B cell (primary cell): Measurements from ENCODE around the gene ADH1B. TPM values are rescaled to one million over a fixed set of nuclear protein-coding genes. Genes with fewer than 3 reads are reported as not detected.

Source experiments
- ATAC-seq: fragments of 200-7000 bp; cut with Tn5 transposase; one replicate; pipeline ENCODE4 v1.10.0; 2021; ENCODE audit warnings: low read depth, mild to moderate bottlenecking, moderate number of reproducible peaks, moderate library complexity
- CTCF ChIA-PET: fragments of 350-600 bp; sonication (Branson Sonifier 250); formaldehyde crosslinking; loops from one replicate; lab custom pipeline; 2021; ENCODE audit warnings: antibody characterized with exemption, inconsistent platforms; lab: Charles Lee
- POLR2A ChIA-PET: fragments of 350-600 bp; sonication (Branson Sonifier 250); formaldehyde crosslinking; loops from one replicate; lab custom pipeline; 2021; ENCODE audit warnings: antibody characterized with exemption; lab: Charles Lee
- DNase-seq: peaks from one replicate; pipeline ENCODE4 v3.0.0; 2013
- H2AFZ ChIP-seq: 2 replicates; pipeline ENCODE4 v1.6.1; 2012; ENCODE audit warnings: mild to moderate bottlenecking, low read depth, low read length; ENCODE audit not compliant: insufficient read depth, poor library complexity, severe bottlenecking
- H3K27ac ChIP-seq, 2 donors: 1 replicate in 1 of 2; 2 replicates in 1 of 2; pipeline ENCODE4 v1.5.1; 2012 to 2013; ENCODE audit warnings: low read length in 2 of 2, mild to moderate bottlenecking in 2 of 2, moderate library complexity in 1 of 2
- H3K27me3 ChIP-seq, 4 experiments: fragments of 200-600 bp in 1 of 4; sonication (generic) in 1 of 4; replicated peaks in 1 of 4; 1 replicate in 2 of 4; 2 replicates in 2 of 4; pipeline versions ENCODE4 v1.6.1 to v1.7.0; 2013 to 2016; ENCODE audit warnings: low read length in 3 of 4, mild to moderate bottlenecking in 2 of 4, mixed read lengths in 1 of 4, moderate library complexity in 1 of 4; ENCODE audit not compliant: insufficient read depth in 4 of 4, control insufficient read depth in 3 of 4; ENCODE audit errors: control extremely low read depth in 1 of 4
- H3K36me3 ChIP-seq, 2 experiments: replicated peaks in 1 of 2; 1 replicate in 1 of 2; 2 replicates in 1 of 2; pipeline versions ENCODE4 v1.6.1 to v1.7.1; 2013; ENCODE audit warnings: low read length in 1 of 2; ENCODE audit not compliant: insufficient read depth in 2 of 2, control insufficient read depth in 1 of 2; ENCODE audit errors: control extremely low read depth in 1 of 2, extremely low read depth in 1 of 2
- H3K4me1 ChIP-seq, 2 donors: fragments of 200-600 bp in 1 of 2; sonication (generic) in 1 of 2; 1 replicate in 1 of 2; 2 replicates in 1 of 2; pipeline versions ENCODE4 v1.5.1 to v1.6.1; 2013 to 2017; ENCODE audit warnings: low read length in 2 of 2; ENCODE audit not compliant: control insufficient read depth in 2 of 2, insufficient read depth in 2 of 2
- H3K4me2 ChIP-seq: replicated peaks from 2 replicates; pipeline ENCODE3; 2012; ENCODE audit warnings: mild to moderate bottlenecking, low read depth, low read length; ENCODE audit not compliant: poor library complexity, severe bottlenecking
- H3K4me3 ChIP-seq, 5 experiments: fragments of 200-600 bp in 1 of 5; sonication (generic) in 1 of 5; 1 replicate in 3 of 5; 2 replicates in 2 of 5; pipeline versions ENCODE4 v1.5.1 to v1.7.0; 2011 to 2016; ENCODE audit warnings: low read length in 4 of 5, mild to moderate bottlenecking in 4 of 5, low read depth in 2 of 5, control low read depth in 1 of 5, moderate library complexity in 1 of 5; ENCODE audit not compliant: insufficient read depth in 1 of 5; ENCODE audit errors: control extremely low read depth in 1 of 5, extremely low read depth in 1 of 5
- H3K79me2 ChIP-seq: fragments of 200-600 bp; sonication (generic); one replicate; pipeline ENCODE4 v1.6.0; 2016; ENCODE audit warnings: low read length; ENCODE audit not compliant: control insufficient read depth, insufficient read depth
- H3K9ac ChIP-seq: fragments of 200-600 bp; sonication (generic); 2 replicates; pipeline ENCODE4 v1.6.1; 2017; ENCODE audit warnings: mild to moderate bottlenecking, low read length, moderate library complexity
- H3K9me3 ChIP-seq, 3 donors: one replicate each; pipeline versions ENCODE4 v1.6.1 to v1.7.1; 2013; ENCODE audit warnings: low read length in 2 of 3; ENCODE audit not compliant: control insufficient read depth in 2 of 3, insufficient read depth in 1 of 3; ENCODE audit errors: control extremely low read depth in 1 of 3
- H4K20me1 ChIP-seq: 2 replicates; pipeline ENCODE4 v1.6.0; 2012; ENCODE audit warnings: mild to moderate bottlenecking, low read length; ENCODE audit not compliant: insufficient read depth, control insufficient read depth, poor library complexity, severe bottlenecking
- H3K27ac Mint-ChIP-seq: one replicate; pipeline ENCODE4 v1.8.0; 2021; ENCODE audit warnings: mixed read lengths
- H3K27me3 Mint-ChIP-seq: one replicate; pipeline ENCODE4 v1.8.0; 2021; ENCODE audit warnings: mixed read lengths
- H3K4me1 Mint-ChIP-seq: one replicate; pipeline ENCODE4 v1.8.0; 2021; ENCODE audit warnings: mixed read lengths
- H3K4me3 Mint-ChIP-seq: one replicate; pipeline ENCODE4 v1.8.0; 2021; ENCODE audit warnings: mixed read lengths
- H3K9me3 Mint-ChIP-seq: one replicate; pipeline ENCODE4 v1.8.0; 2022; ENCODE audit warnings: mixed read lengths; ENCODE audit not compliant: insufficient read depth
- CTCF ChIP-seq: fragments of 200-600 bp; IDR thresholded peaks from one replicate; pipeline ENCODE4 v1.8.0; 2022; ENCODE audit warnings: antibody characterized with exemption, mild to moderate bottlenecking
- EZH2 ChIP-seq: IDR thresholded peaks from 2 replicates; pipeline ENCODE4 v1.6.1; 2012; ENCODE audit warnings: borderline replicate concordance, low read depth, mild to moderate bottlenecking, moderate library complexity, low read length; ENCODE audit not compliant: insufficient read depth, poor library complexity, severe bottlenecking
- WGBS: methylation state at CpG from one replicate; pipeline ENCODE4 v1.1.5; 2013; ENCODE audit warnings: missing lambda C conversion rate; ENCODE audit not compliant: insufficient coverage; 5-methylcytosine and 5-hydroxymethylcytosine counted together
- intact Hi-C: fragments of 100-400 bp; cut with micrococcal nuclease; formaldehyde crosslinking; loops from one replicate; pipeline ENCODE4 v1.10.0; 2022
- polyA plus RNA-seq: library from polyadenylated mRNA; depleted of rRNA; stranded (reverse); fragments of >200 nt; gene quantifications from 2 replicates; pipeline ENCODE4 v1.2.3, GENCODE V29; 2012
- total RNA-seq, 2 donors: library from RNA; stranded (reverse); fragments of 120-200 nt in 1 of 2; gene quantifications; 1 replicate in 1 of 2; 2 replicates in 1 of 2; pipeline versions ENCODE4 v1.2.3 to v1.2.4, GENCODE V29; 2013 to 2022

The ADH1B gene
- total and polyA plus RNA-seq, 2 donors (not counting 1 experiment from before 2014, with no cell fraction given): not detected

- intact Hi-C loops: no loop called here
- no peaks in the 10 kb centered on the region for H3K4me1 ChIP-seq
- 88% methylated on average over 1 of the region's 2 CpGs for WGBS
- no peak for TF ChIP-seq CTCF
- TF ChIP-seq EZH2: no peak
- Mint-ChIP-seq H3K27ac (no peak overlapping the region), H3K27me3 (no peaks in the 10 kb centered on the region), H3K4me1 (no peaks in the 10 kb centered on the region), H3K4me3 (no peak overlapping the region), H3K9me3 (no peaks in the 10 kb centered on the region)
- ChIA-PET CTCF (no interaction called here), POLR2A (no interaction called here)
- no peak overlapping the region for H3K4me3 ChIP-seq
- no peaks in the 10 kb centered on the region for H3K27me3 ChIP-seq
- no peak overlapping the region for H3K27ac ChIP-seq
- no peak overlapping the region for H3K4me2 ChIP-seq
- no peak for ATAC-seq
- H3K79me2 ChIP-seq: no peaks in the 10 kb centered on the region
- DNase-seq: no peak
- no peaks in the 10 kb centered on the region for H4K20me1 ChIP-seq
- H3K36me3 ChIP-seq: no peaks in the 10 kb centered on the region
- H2AFZ ChIP-seq: no peak overlapping the region
- peaks cover 0 to 3% (median 0%) of the 10 kb centered on the region in 3 donors for H3K9me3 ChIP-seq
- no peak overlapping the region for H3K9ac ChIP-seq
Measured at GRCh38 chr4:99273704-99274103, 47.5 kb downstream of the ADH1B start.

GRCh38 chr4:99264927-99265326, 56.3 kb downstream of the ADH1B start:
- no peak overlapping the region for H3K9ac ChIP-seq
- no peaks in the 10 kb centered on the region for H3K4me1 ChIP-seq
- intact Hi-C loops: no loop called here
- H3K4me3 ChIP-seq: no peak overlapping the region
- ChIA-PET POLR2A (no interaction called here), CTCF (no interaction called here)
- no peak overlapping the region for H3K4me2 ChIP-seq
- no peaks in the 10 kb centered on the region for H3K36me3 ChIP-seq
- peaks cover 0 to 11% (median 1%) of the 10 kb centered on the region in 3 donors for H3K9me3 ChIP-seq
- no peak overlapping the region for H3K27ac Mint-ChIP-seq
- no peak for DNase-seq
- no peak overlapping the region for H3K27ac ChIP-seq
- no peaks in the 10 kb centered on the region for H3K4me1 Mint-ChIP-seq
- no peaks in the 10 kb centered on the region for H4K20me1 ChIP-seq
- no peaks in the 10 kb centered on the region for H3K27me3 Mint-ChIP-seq
- H2AFZ ChIP-seq: no peak overlapping the region
- peaks cover 4% of the 10 kb centered on the region for H3K9me3 Mint-ChIP-seq
- ATAC-seq: no peak
- no peaks in the 10 kb centered on the region for H3K79me2 ChIP-seq
- H3K4me3 Mint-ChIP-seq: no peak overlapping the region
- no peak for TF ChIP-seq EZH2
- no peak for TF ChIP-seq CTCF
- H3K27me3 ChIP-seq: no peaks in the 10 kb centered on the region

Other genes starting within 250 kb of the ADH1B start
- 59.2 and 65.6 TPM in 2 replicates for gene ADH5, start 232.6 kb downstream of the ADH1B start, total RNA-seq
- gene ADH5, start 232.6 kb downstream of the ADH1B start, polyA plus RNA-seq: 23.9 and 32.7 TPM in 2 replicates
- not detected in 2 replicates for gene ADH4, start 177.1 kb downstream of the ADH1B start, total RNA-seq
- gene ADH4, start 177.1 kb downstream of the ADH1B start, polyA plus RNA-seq: not detected in 2 replicates
- gene ADH6, start 102.2 kb downstream of the ADH1B start, total RNA-seq: not detected in 2 replicates
- not detected in 2 replicates for gene ADH6, start 102.2 kb downstream of the ADH1B start, polyA plus RNA-seq
- not detected in 2 replicates for gene ADH1A, start 30.4 kb downstream of the ADH1B start, total RNA-seq
- not detected in 2 replicates for gene ADH1A, start 30.4 kb downstream of the ADH1B start, polyA plus RNA-seq
- not detected in 2 replicates for gene ADH1C, start 31.3 kb upstream of the ADH1B start, total RNA-seq
- not detected in 2 replicates for gene ADH1C, start 31.3 kb upstream of the ADH1B start, polyA plus RNA-seq
- not detected in 2 replicates for gene ADH7, start 113.9 kb upstream of the ADH1B start, total RNA-seq
- not detected in 2 replicates for gene ADH7, start 113.9 kb upstream of the ADH1B start, polyA plus RNA-seq
- not detected in 2 replicates for gene C4orf17, start 189.6 kb upstream of the ADH1B start, total RNA-seq
- gene C4orf17, start 189.6 kb upstream of the ADH1B start, polyA plus RNA-seq: not detected in 2 replicates
- gene TRMT10A, start 242.6 kb upstream of the ADH1B start, total RNA-seq: 4.5 and 5.5 TPM in 2 replicates
- gene TRMT10A, start 242.6 kb upstream of the ADH1B start, polyA plus RNA-seq: 1.4 and 2.3 TPM in 2 replicates